DMS 273 (cell line): ENCODE measurements around the gene TNFRSF14.

Experiments used
- DNase-seq: peaks from one replicate; lab custom pipeline; 2025; ENCODE audit not compliant: unreplicated experiment; lab: John Stamatoyannopoulos, UW

TNFRSF14 gene

DNA sequence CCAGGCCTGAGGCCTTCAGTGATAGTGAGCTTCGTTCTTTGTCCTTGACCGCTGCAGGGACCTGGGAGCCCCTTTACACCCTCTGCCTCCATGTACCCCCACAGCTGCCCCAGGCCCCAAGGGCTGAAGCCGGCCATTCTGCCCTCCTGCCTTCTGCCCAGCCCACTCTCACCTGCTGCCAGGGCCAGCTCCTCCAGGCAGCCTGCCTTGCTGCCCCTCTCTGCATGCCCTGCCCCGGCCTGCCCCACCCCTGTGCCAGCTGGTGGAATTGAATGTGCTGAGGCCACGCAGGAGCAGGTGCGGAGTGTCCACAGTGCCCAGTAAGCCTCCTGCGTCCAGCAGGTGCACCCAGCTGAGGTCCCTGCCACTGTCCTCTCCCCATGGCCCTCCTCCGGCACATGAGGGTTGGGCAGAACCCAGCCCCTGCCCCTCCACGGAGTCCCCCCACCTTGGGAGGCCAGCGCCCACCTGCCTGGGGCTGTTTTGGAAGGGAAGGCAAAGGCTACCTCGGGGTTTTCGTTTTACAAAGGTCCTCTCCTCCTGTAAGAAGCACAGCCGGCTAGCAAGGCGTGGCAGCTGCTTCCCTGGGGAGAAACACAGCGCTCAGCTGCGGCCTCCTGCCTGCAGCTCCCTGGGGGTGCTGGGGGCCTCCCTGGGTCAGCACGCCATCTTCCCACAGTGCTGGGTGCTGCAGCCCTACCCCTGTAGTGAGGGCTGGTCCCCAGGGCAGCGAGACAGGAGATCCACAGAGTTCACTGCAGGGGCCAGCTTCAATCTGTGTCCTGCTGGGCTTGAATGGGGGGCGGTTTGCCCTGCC, 55.7 kb downstream of the TNFRSF14 start:
- no peak for DNase-seq

DNA sequence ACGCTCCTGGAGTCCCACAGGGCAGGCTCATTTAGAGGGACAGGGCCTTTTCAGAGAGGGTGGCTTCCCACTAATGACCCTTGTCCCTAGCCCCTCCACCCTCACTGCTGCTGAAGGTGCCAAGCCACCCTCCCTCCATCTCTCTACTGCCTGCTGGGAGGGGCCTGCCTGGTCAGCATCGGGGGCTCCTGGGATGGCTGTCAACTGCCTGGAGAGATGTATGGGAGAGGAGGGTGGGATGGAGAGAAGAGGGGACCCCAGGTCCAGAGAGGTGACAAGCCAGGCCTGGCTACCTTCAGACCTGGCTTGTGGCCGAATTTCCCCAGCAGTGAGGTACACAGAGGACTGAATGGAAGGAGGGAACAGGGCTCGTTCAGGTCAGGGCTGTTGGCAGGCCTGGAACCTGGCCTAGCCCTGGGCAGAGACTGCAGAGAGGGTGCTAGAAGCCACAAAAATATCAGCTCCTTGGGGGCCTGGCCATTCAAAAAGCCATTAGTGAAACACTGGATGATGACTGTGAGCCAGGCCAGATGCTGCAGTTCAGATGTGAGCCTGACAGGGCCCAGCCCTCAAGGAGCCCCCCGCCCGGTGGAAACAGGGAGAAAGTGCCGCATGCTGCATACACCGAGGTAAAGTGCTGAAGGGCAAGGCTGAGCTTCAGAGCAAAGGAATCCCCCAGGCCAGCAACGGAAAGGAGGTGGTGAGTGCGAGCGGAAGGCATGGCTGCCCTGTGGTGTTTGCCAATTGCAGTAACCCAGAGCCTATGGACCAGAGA, 56.6 kb downstream of the TNFRSF14 start:
- DNase-seq = no peak
